Lung (tissue), 12 donors: Measurements from ENCODE around the gene MACROD1. TPM values are rescaled to one million over a fixed set of nuclear protein-coding genes. Genes with fewer than 3 reads are reported as not detected.

Source experiments
- ATAC-seq: fragments of 200-7000 bp; cut with Tn5 transposase; one replicate; pipeline ENCODE4 v1.9.1; 2020; ENCODE audit warnings: moderate number of reproducible peaks; ENCODE audit not compliant: insufficient read depth, low FRiP score
- DNase-seq, 3 donors: peaks; one replicate each; pipeline ENCODE4 v3.0.0-alpha.2; 2013 to 2017
- H3K27ac ChIP-seq, 2 donors: one replicate each; pipeline ENCODE4 v1.5.1; 2013; ENCODE audit warnings: mild to moderate bottlenecking in 2 of 2, moderate library complexity in 2 of 2, control low read depth in 1 of 2, inconsistent platforms in 1 of 2, low read depth in 1 of 2, low read length in 1 of 2
- H3K27me3 ChIP-seq, 3 donors: one replicate each; pipeline ENCODE4 v1.5.1; 2013; ENCODE audit warnings: low read length in 2 of 3; ENCODE audit not compliant: control insufficient read depth in 3 of 3, insufficient read depth in 3 of 3
- H3K36me3 ChIP-seq, 4 donors: one replicate each; pipeline ENCODE4 v1.5.1; 2013; ENCODE audit warnings: low read length in 4 of 4, mild to moderate bottlenecking in 1 of 4, moderate library complexity in 1 of 4; ENCODE audit not compliant: control insufficient read depth in 4 of 4, insufficient read depth in 4 of 4
- H3K4me1 ChIP-seq, 5 donors: one replicate each; pipeline ENCODE4 v1.5.1; 2013; ENCODE audit warnings: low read length in 5 of 5, mild to moderate bottlenecking in 2 of 5, moderate library complexity in 1 of 5; ENCODE audit not compliant: control insufficient read depth in 5 of 5, insufficient read depth in 5 of 5
- H3K4me3 ChIP-seq: one replicate; pipeline ENCODE4 v1.5.1; 2013; ENCODE audit warnings: mild to moderate bottlenecking, control low read depth, moderate library complexity
- H3K9ac ChIP-seq, 2 donors: one replicate each; pipeline ENCODE4 v1.5.1; 2013; ENCODE audit warnings: low read length in 2 of 2, control low read depth in 1 of 2; ENCODE audit not compliant: insufficient read depth in 1 of 2
- H3K9me3 ChIP-seq, 4 donors: one replicate each; pipeline ENCODE4 v1.5.1; 2013; ENCODE audit warnings: low read length in 3 of 4, mild to moderate bottlenecking in 1 of 4, moderate library complexity in 1 of 4; ENCODE audit not compliant: control insufficient read depth in 4 of 4, insufficient read depth in 3 of 4
- CTCF ChIP-seq: IDR thresholded peaks from 2 replicates; pipeline ENCODE4 v1.5.1; 2012; ENCODE audit warnings: mild to moderate bottlenecking; ENCODE audit errors: control extremely low read depth, extremely low read depth
- WGBS, 2 donors: extraction: QIAGEN DNeasy Blood & Tissue Kit; methylation state at CpG; one replicate each; pipeline ENCODE4 v1.1.7; 2013; 5-methylcytosine and 5-hydroxymethylcytosine counted together
- polyA plus RNA-seq, 2 donors: library from polyadenylated mRNA; stranded (reverse); fragments of 200-250 nt; gene quantifications; one replicate each; pipeline ENCODE4 v1.2.1, GENCODE V29; 2013
- total RNA-seq, 2 donors: library from RNA; depleted of rRNA in 1 of 2; stranded (reverse); fragments of >200 nt in 1 of 2; gene quantifications; one replicate each; pipeline ENCODE4 v1.2.1, GENCODE V29; 2014 to 2021
- donor health status: control.
- donor health status: control.
- donor health status: Bipolar disorder and iron deficiency.
- donor health status: healthy.
- donor health status: DM: yes; HTN: yes; CAD: no.

The MACROD1 gene
- total and polyA plus RNA-seq, 4 donors = 9.9 to 70.0 (median 19.0) TPM

GRCh38 chr11:64109332-64109731, 56.6 kb downstream of the MACROD1 start:
- DNase-seq = no peak
- TF ChIP-seq CTCF = no peak
- Histone ChIP-seq H3K4me3 (no peak overlapping the region), H3K4me1 (peaks cover 0 to 3% (median 0%) of the 10 kb centered on the region in 5 donors), H3K27me3 (no peaks in the 10 kb centered on the region), H3K9ac (no peak overlapping the region), H3K9me3 (no peaks in the 10 kb centered on the region), H3K36me3 (no peaks in the 10 kb centered on the region), H3K27ac (no peak overlapping the region)
- WGBS, 2 donors = 93 to 96% methylated on average over 8 of the region's 8 CpGs
- ATAC-seq = no peak

- 89 to 95% methylated on average over 9 of the region's 9 CpGs for WGBS, 2 donors
- no peak overlapping the region for H3K9ac ChIP-seq
These were observed 58.6 kb downstream of the MACROD1 start for GRCh38 chr11:64107303-64107702.

GRCh38 chr11:64104632-64105031, 61.3 kb downstream of the MACROD1 start:
- no peak for DNase-seq
- H3K4me1 ChIP-seq = peaks cover 0 to 16% (median 0%) of the 10 kb centered on the region in 5 donors
- no peak overlapping the region for H3K4me3 ChIP-seq
- no peaks in the 10 kb centered on the region for H3K36me3 ChIP-seq
- H3K9ac ChIP-seq = no peak overlapping the region
- H3K9me3 ChIP-seq = no peaks in the 10 kb centered on the region
- no peaks in the 10 kb centered on the region for H3K27me3 ChIP-seq
- 90 to 94% methylated on average over 5 of the region's 5 CpGs for WGBS, 2 donors
- H3K27ac ChIP-seq = no peak overlapping the region
- TF ChIP-seq CTCF = no peak
- ATAC-seq = no peak

More at GRCh38 chr11:64107303-64107702, 58.6 kb downstream of the MACROD1 start:
- ATAC-seq (no peak), DNase-seq (no peak)
- no peaks in the 10 kb centered on the region for H3K27me3 ChIP-seq
- no peak for TF ChIP-seq CTCF
- H3K27ac ChIP-seq = no peak overlapping the region
- no peaks in the 10 kb centered on the region for H3K36me3 ChIP-seq
- H3K4me3 ChIP-seq = no peak overlapping the region
- peaks cover 0 to 8% (median 0%) of the 10 kb centered on the region in 5 donors for H3K4me1 ChIP-seq
- H3K9me3 ChIP-seq = no peaks in the 10 kb centered on the region

GRCh38 chr11:64103277-64103985, 62.5 kb downstream of the MACROD1 start:
- Histone ChIP-seq H3K4me1 (peaks cover 0 to 16% (median 0%) of the 10 kb centered on the region in 5 donors), H3K9ac (no peak overlapping the region), H3K36me3 (no peaks in the 10 kb centered on the region), H3K27ac (no peak overlapping the region), H3K4me3 (no peak overlapping the region), H3K9me3 (no peaks in the 10 kb centered on the region), H3K27me3 (no peaks in the 10 kb centered on the region)
- WGBS, 2 donors = 80 to 83% methylated on average over 13 of the region's 13 CpGs
- DNase-seq = peak; percentile 46 to 59 (median 50)
- no peak for ATAC-seq
- TF ChIP-seq CTCF = no peak
